Ovary (tissue), 3 donors: ENCODE data around the gene SSTR5.

Source experiments
- CTCF ChIP-seq, 3 donors: fragments of 450-650 bp in 2 of 3; fragments of 200-600 bp in 1 of 3; IDR thresholded peaks; one replicate each; pipeline versions ENCODE4 v1.5.1 to v1.8.0; 2016 to 2022; ENCODE audit warnings: antibody characterized with exemption in 3 of 3, mild to moderate bottlenecking in 1 of 3
- EP300 ChIP-seq: sonication (generic); formaldehyde crosslinking; IDR thresholded peaks from one replicate; pipeline ENCODE4 v1.6.1; 2017; ENCODE audit warnings: antibody characterized with exemption
- POLR2A ChIP-seq: fragments of 450-650 bp; IDR thresholded peaks from one replicate; pipeline ENCODE4 v1.6.1; 2017; ENCODE audit warnings: antibody characterized with exemption, mild to moderate bottlenecking, moderate library complexity
- donor health status: DM: no; HTN: no; CAD: no.

GRCh38 chr16:1130382-1130781, 57.8 kb downstream of the SSTR5 start:
- TF ChIP-seq POLR2A, result no peak
- no peak for TF ChIP-seq CTCF (IDR thresholded peaks at IDR 0.05)
- TF ChIP-seq EP300, result no peak
